Stimulated activated memory B cell treated with anti-CD40 and anti-IgM and Interleukin-4, amounts not matched to agents 10 μg/mL and 1 μg/mL and 100 μg/mL, for 72 hours (primary cell): ENCODE data around the gene HYAL1.
"Not testable (repeated sequence)": the region's sequence is repeated elsewhere in the genome, so short reads cannot be mapped to it uniquely, and the experiment has no call there.

Source experiments
- ATAC-seq: fragments of 150-1000 bp; cut with Tn5 transposase; 2 replicates; pipeline ENCODE4 v1.10.0; 2021
- H3K27ac Mint-ChIP-seq: one replicate; pipeline ENCODE4 v1.8.0; 2022; ENCODE audit warnings: mild to moderate bottlenecking, mixed read lengths
- H3K27me3 Mint-ChIP-seq: one replicate; pipeline ENCODE4 v1.8.0; 2022; ENCODE audit warnings: mixed read lengths
- H3K36me3 Mint-ChIP-seq: one replicate; pipeline ENCODE4 v1.8.0; 2022; ENCODE audit warnings: mixed read lengths
- H3K4me1 Mint-ChIP-seq: one replicate; pipeline ENCODE4 v1.8.0; 2022; ENCODE audit warnings: mixed read lengths
- H3K4me3 Mint-ChIP-seq: one replicate; pipeline ENCODE4 v1.8.0; 2022; ENCODE audit warnings: mild to moderate bottlenecking, moderate library complexity, mixed read lengths
- H3K9me3 Mint-ChIP-seq: one replicate; pipeline ENCODE4 v1.8.0; 2022; ENCODE audit warnings: mixed read lengths

Gene HYAL1

GRCh38 chr3:50294492-50295403 lies 8.6 kb downstream of the HYAL1 start:
- H3K4me1 Mint-ChIP-seq: peaks cover 54% of the 10 kb centered on the region
- no peak overlapping the region for H3K4me3 Mint-ChIP-seq
- no peak overlapping the region for H3K27ac Mint-ChIP-seq
- H3K9me3 Mint-ChIP-seq: no peaks in the 10 kb centered on the region
- no peak for ATAC-seq
- H3K27me3 Mint-ChIP-seq: no peaks in the 10 kb centered on the region
- H3K36me3 Mint-ChIP-seq: peaks cover 12% of the 10 kb centered on the region

GRCh38 chr3:50294089-50294488 lies 9.3 kb downstream of the HYAL1 start:
- ATAC-seq: no peak
- Mint-ChIP-seq H3K27me3 (no peaks in the 10 kb centered on the region), H3K27ac (no peak overlapping the region), H3K4me1 (peaks cover 53% of the 10 kb centered on the region), H3K4me3 (no peak overlapping the region), H3K36me3 (peaks cover 12% of the 10 kb centered on the region), H3K9me3 (no peaks in the 10 kb centered on the region)

- H3K36me3 Mint-ChIP-seq: peaks cover 19% of the 10 kb centered on the region
- no peaks in the 10 kb centered on the region for H3K9me3 Mint-ChIP-seq
- peaks cover 49% of the 10 kb centered on the region for H3K4me1 Mint-ChIP-seq
- ATAC-seq: no peak
- no peaks in the 10 kb centered on the region for H3K27me3 Mint-ChIP-seq
- H3K27ac Mint-ChIP-seq: peak overlapping the region; percentile 95
- H3K4me3 Mint-ChIP-seq: peak overlapping the region; percentile 94
Observed at GRCh38 chr3:50293079-50293801, 10.1 kb downstream of the HYAL1 start.

GRCh38 chr3:50292159-50293078 lies 11.0 kb downstream of the HYAL1 start, which contains the start of gene IFRD2:
TSS of gene IFRD2 (minus strand) at chr3:50292429. CDS start at chr3:50292274, 155 bp downstream.
- Mint-ChIP-seq H3K27me3 (no peaks in the 10 kb centered on the region), H3K9me3 (no peaks in the 10 kb centered on the region), H3K4me3 (peak within 1 kb of the TSS; percentile 94), H3K27ac (peak within 1 kb of the TSS; percentile 95), H3K36me3 (peaks cover 26% of the 10 kb centered on the region), H3K4me1 (peaks cover 41% of the 10 kb centered on the region)
- ATAC-seq: peak; percentile 99

- Mint-ChIP-seq H3K36me3 (peaks cover 27% of the 10 kb centered on the region), H3K4me1 (peaks cover 30% of the 10 kb centered on the region), H3K27me3 (no peaks in the 10 kb centered on the region), H3K27ac (peak overlapping the region; percentile 95), H3K9me3 (no peaks in the 10 kb centered on the region), H3K4me3 (no peak overlapping the region)
- ATAC-seq: no peak
Observed at GRCh38 chr3:50290161-50290641, 13.2 kb downstream of the HYAL1 start.

GRCh38 chr3:50289130-50289529 lies 14.2 kb downstream of the HYAL1 start:
- Mint-ChIP-seq H3K36me3 (peaks cover 27% of the 10 kb centered on the region), H3K27me3 (no peaks in the 10 kb centered on the region), H3K9me3 (no peaks in the 10 kb centered on the region), H3K4me3 (no peak overlapping the region), H3K4me1 (peaks cover 30% of the 10 kb centered on the region), H3K27ac (no peak overlapping the region)
- ATAC-seq: no peak

- Mint-ChIP-seq H3K27ac (no peak overlapping the region), H3K4me1 (peaks cover 30% of the 10 kb centered on the region)
- no peak for ATAC-seq
Observed at GRCh38 chr3:50288387-50289007, 14.9 kb downstream of the HYAL1 start.

GRCh38 chr3:50287262-50287661 lies 16.1 kb downstream of the HYAL1 start:
- no peaks in the 10 kb centered on the region for H3K27me3 Mint-ChIP-seq
- peaks cover 18% of the 10 kb centered on the region for H3K4me1 Mint-ChIP-seq
- peaks cover 27% of the 10 kb centered on the region for H3K36me3 Mint-ChIP-seq
- H3K27ac Mint-ChIP-seq: no peak overlapping the region
- H3K4me3 Mint-ChIP-seq: no peak overlapping the region
- no peak for ATAC-seq
- no peaks in the 10 kb centered on the region for H3K9me3 Mint-ChIP-seq

More at GRCh38 chr3:50288387-50289007, 14.9 kb downstream of the HYAL1 start:
- no peak overlapping the region for H3K4me3 Mint-ChIP-seq
- no peaks in the 10 kb centered on the region for H3K27me3 Mint-ChIP-seq
- H3K9me3 Mint-ChIP-seq: no peaks in the 10 kb centered on the region
- peaks cover 27% of the 10 kb centered on the region for H3K36me3 Mint-ChIP-seq

- peak; percentile 17 for ATAC-seq
- H3K9me3 Mint-ChIP-seq: no peaks in the 10 kb centered on the region
- H3K36me3 Mint-ChIP-seq: peaks cover 27% of the 10 kb centered on the region
- H3K27me3 Mint-ChIP-seq: no peaks in the 10 kb centered on the region
- H3K4me3 Mint-ChIP-seq: no peak overlapping the region
- H3K27ac Mint-ChIP-seq: no peak overlapping the region
- peaks cover 14% of the 10 kb centered on the region for H3K4me1 Mint-ChIP-seq
Observed at GRCh38 chr3:50286322-50287227, 16.8 kb downstream of the HYAL1 start.

GRCh38 chr3:50284121-50284520 lies 19.3 kb downstream of the HYAL1 start:
- H3K27me3 Mint-ChIP-seq, H3K4me3 Mint-ChIP-seq, H3K4me1 Mint-ChIP-seq, H3K9me3 Mint-ChIP-seq, H3K27ac Mint-ChIP-seq, ATAC-seq: not testable (repeated sequence)
- peaks cover 21% of the 10 kb centered on the region for H3K36me3 Mint-ChIP-seq

- H3K4me3 Mint-ChIP-seq: no peak overlapping the region
- H3K36me3 Mint-ChIP-seq: no peaks in the 10 kb centered on the region
- H3K27ac Mint-ChIP-seq: no peak overlapping the region
- peaks cover 20% of the 10 kb centered on the region for H3K4me1 Mint-ChIP-seq
- no peaks in the 10 kb centered on the region for H3K9me3 Mint-ChIP-seq
- H3K27me3 Mint-ChIP-seq: peaks cover 26% of the 10 kb centered on the region
- ATAC-seq: no peak
Observed at GRCh38 chr3:50279255-50280016, 23.9 kb downstream of the HYAL1 start.

GRCh38 chr3:50278880-50279224 lies 24.5 kb downstream of the HYAL1 start, which contains the start of gene LSMEM2:
TSS of gene LSMEM2 (plus strand) at chr3:50279087. CDS start at chr3:50279114, 27 bp downstream.
- ATAC-seq: no peak
- Mint-ChIP-seq H3K4me1 (peaks cover 25% of the 10 kb centered on the region), H3K36me3 (no peaks in the 10 kb centered on the region), H3K27me3 (peaks cover 32% of the 10 kb centered on the region), H3K27ac (no peak within 1 kb of the TSS), H3K9me3 (no peaks in the 10 kb centered on the region), H3K4me3 (no peak within 1 kb of the TSS)
